HepG2 (cell line): Measurements from ENCODE around the gene CAMSAP2. TPM values are rescaled to one million over a fixed set of nuclear protein-coding genes. Genes with fewer than 3 reads are reported as not detected.

ENCODE experiments used
- CBX2 ChIP-seq, 2 experiments: fragments of 200-600 bp in 1 of 2; sonication (generic); formaldehyde crosslinking in 1 of 2; IDR thresholded peaks; 2 replicates each; pipeline versions ENCODE4 v1.7.0 to v1.8.1; 2018 to 2022; ENCODE audit warnings: low read depth in 2 of 2, low read length in 1 of 2, mild to moderate bottlenecking in 1 of 2, missing genetic modification reagents in 1 of 2
- CEBPB ChIP-seq: IDR thresholded peaks from 2 replicates; pipeline ENCODE4 v1.6.1; 2011; ENCODE audit warnings: low read depth, low read length, improper control_type of control experiment, borderline replicate concordance
- HMGXB3 ChIP-seq: sonication (generic); formaldehyde crosslinking; IDR thresholded peaks from 2 replicates; pipeline ENCODE4 v1.4.0; 2020; ENCODE audit warnings: missing genetic modification reagents, borderline replicate concordance
- MYC ChIP-seq: sonication (generic); formaldehyde crosslinking; IDR thresholded peaks from 2 replicates; pipeline ENCODE4 v1.9.0; 2021; ENCODE audit warnings: missing genetic modification reagents, borderline replicate concordance
- POGK ChIP-seq: sonication (generic); formaldehyde crosslinking; conservative IDR thresholded peaks from 2 replicates; pipeline ENCODE4 v1.8.0; 2022; ENCODE audit warnings: mild to moderate bottlenecking, moderate library complexity, missing genetic modification reagents
- RBAK ChIP-seq: sonication (generic); formaldehyde crosslinking; IDR thresholded peaks from 2 replicates; pipeline ENCODE4 v1.5.1; 2020; ENCODE audit warnings: mild to moderate bottlenecking, missing genetic modification reagents
- RFX3 ChIP-seq: IDR thresholded peaks from 2 replicates; pipeline ENCODE4 v1.6.1; 2016; ENCODE audit warnings: missing biosample characterization, missing genetic modification reagents
- RORA ChIP-seq: sonication (generic); formaldehyde crosslinking; IDR thresholded peaks from 2 replicates; pipeline ENCODE4 v1.5.0; 2020; ENCODE audit warnings: mild to moderate bottlenecking, missing genetic modification reagents, moderate library complexity
- SNAPC2 ChIP-seq: sonication (generic); formaldehyde crosslinking; IDR thresholded peaks from 2 replicates; pipeline ENCODE4 v1.8.1; 2022; ENCODE audit warnings: mild to moderate bottlenecking, missing genetic modification reagents
- TEAD2 ChIP-seq: sonication (generic); formaldehyde crosslinking; IDR thresholded peaks from 2 replicates; pipeline ENCODE4 v1.9.0; 2021; ENCODE audit warnings: missing genetic modification reagents
- TSC22D2 ChIP-seq: sonication (generic); formaldehyde crosslinking; IDR thresholded peaks from 2 replicates; pipeline ENCODE4 v1.5.1; 2020; ENCODE audit warnings: missing genetic modification reagents, mild to moderate bottlenecking, borderline replicate concordance
- ZBTB10 ChIP-seq: sonication (generic); formaldehyde crosslinking; IDR thresholded peaks from 2 replicates; pipeline ENCODE4 v1.4.0; 2020; ENCODE audit warnings: missing genetic modification reagents, borderline replicate concordance
- ZNF160 ChIP-seq: sonication (generic); formaldehyde crosslinking; IDR thresholded peaks from 2 replicates; pipeline ENCODE4 v1.8.0; 2022; ENCODE audit warnings: mild to moderate bottlenecking, inconsistent platforms, missing genetic modification reagents
- ZNF337 ChIP-seq: sonication (generic); formaldehyde crosslinking; IDR thresholded peaks from 2 replicates; pipeline ENCODE4 v1.5.1; 2020; ENCODE audit warnings: missing genetic modification reagents, low read depth, mild to moderate bottlenecking, borderline replicate concordance
- ZNF556 ChIP-seq: sonication (generic); formaldehyde crosslinking; IDR thresholded peaks from 2 replicates; pipeline ENCODE4 v1.4.0; 2020; ENCODE audit warnings: mild to moderate bottlenecking, missing genetic modification reagents, borderline replicate concordance
- ZNF576 ChIP-seq: sonication (generic); formaldehyde crosslinking; IDR thresholded peaks from 2 replicates; pipeline ENCODE4 v1.4.0; 2020; ENCODE audit warnings: mild to moderate bottlenecking, missing genetic modification reagents
- ZNF691 ChIP-seq: sonication (generic); formaldehyde crosslinking; IDR thresholded peaks from 2 replicates; pipeline ENCODE4 v1.4.0; 2020; ENCODE audit warnings: missing genetic modification reagents, low read depth, mild to moderate bottlenecking, borderline replicate concordance
- ZSCAN20 ChIP-seq: sonication (generic); formaldehyde crosslinking; IDR thresholded peaks from 2 replicates; pipeline ENCODE4 v1.4.0; 2020; ENCODE audit warnings: missing genetic modification reagents, mild to moderate bottlenecking, borderline replicate concordance
- polyA plus RNA-seq, 8 experiments: library from polyadenylated mRNA; depleted of rRNA in 3 of 8; stranded (reverse) in 7 of 8; unstranded in 1 of 8; fragments of >200 nt; fragmentation: Illumina TruSeq in 4 of 8; extraction: Trizol in 4 of 8; gene quantifications; 2 replicates each; pipeline versions ENCODE4 v1.2.1 to v1.2.3, GENCODE V29; 2011 to 2016; ENCODE audit warnings: low read depth in 4 of 8, missing spikeins in 1 of 8, mixed read lengths in 1 of 8; ENCODE audit not compliant: insufficient read depth in 1 of 8
- total RNA-seq, 5 experiments: library from RNA; depleted of rRNA; stranded (reverse); fragments of >200 nt; fragmentation: Illumina TruSeq; extraction: Trizol; gene quantifications; 2 replicates each; pipeline ENCODE4 v1.2.3, GENCODE V29; 2016; ENCODE audit warnings: low read depth in 1 of 5

Gene CAMSAP2
- total and polyA plus RNA-seq, 2 of the 13 experiments (the other 11 are each of a cell fraction or from before 2014, with no cell fraction given) = 3.4 to 8.2 TPM

GRCh38 chr1:200907611-200908097 lies 169.0 kb downstream of the CAMSAP2 start (continued):
- 0 out of 2 replicates have a peak, but pooled peaks have one; percentile 34 for TF ChIP-seq POGK
- TF ChIP-seq MYC (CRISPR knock-in tag) = no peak
- TF ChIP-seq ZNF556 (CRISPR knock-in tag) = no peak
- no peak for TF ChIP-seq ZNF337 (CRISPR knock-in tag)
- no peak for TF ChIP-seq ZNF576
- no peak for TF ChIP-seq CBX2 (IDR thresholded peaks at IDR 0.05; ENCODE audit: low read depth, low read length)
- TF ChIP-seq CBX2 (CRISPR knock-in tag; IDR thresholded peaks at IDR 0.05; ENCODE audit: low read depth) = no peak
- TF ChIP-seq ZNF160 (CRISPR knock-in tag) = no peak
- TF ChIP-seq CEBPB = peak; percentile 84
- TF ChIP-seq SNAPC2 (CRISPR knock-in tag) = no peak
- no peak for TF ChIP-seq ZNF691 (CRISPR knock-in tag)
- TF ChIP-seq TEAD2 (CRISPR knock-in tag) = no peak
- no peak for TF ChIP-seq RORA (CRISPR knock-in tag)
- no peak for TF ChIP-seq ZBTB10 (CRISPR knock-in tag)
- TF ChIP-seq RBAK (CRISPR knock-in tag) = no peak
- TF ChIP-seq RFX3 (CRISPR knock-in tag) = no peak
- TF ChIP-seq TSC22D2 = no peak
- no peak for TF ChIP-seq ZSCAN20 (CRISPR knock-in tag)
- no peak for TF ChIP-seq HMGXB3 (CRISPR knock-in tag)
